ENCODE data around the gene NDRG4.

NDRG4 gene

GRCh38 chr16:58495521-58496331 lies 4.2 kb upstream of the NDRG4 start:
- DNase-seq (ENCODE audit: low read depth) = no peak

GRCh38 chr16:58497468-58497867 lies 2.5 kb upstream of the NDRG4 start:
- DNase-seq (ENCODE audit: low read depth) = no peak

- DNase-seq (ENCODE audit: low read depth) = no peak
Measured at GRCh38 chr16:58497935-58498334, 2.0 kb upstream of the NDRG4 start.

- DNase-seq (ENCODE audit: low read depth) = no peak
Measured at GRCh38 chr16:58498341-58499091, 1.4 kb upstream of the NDRG4 start.

DNA sequence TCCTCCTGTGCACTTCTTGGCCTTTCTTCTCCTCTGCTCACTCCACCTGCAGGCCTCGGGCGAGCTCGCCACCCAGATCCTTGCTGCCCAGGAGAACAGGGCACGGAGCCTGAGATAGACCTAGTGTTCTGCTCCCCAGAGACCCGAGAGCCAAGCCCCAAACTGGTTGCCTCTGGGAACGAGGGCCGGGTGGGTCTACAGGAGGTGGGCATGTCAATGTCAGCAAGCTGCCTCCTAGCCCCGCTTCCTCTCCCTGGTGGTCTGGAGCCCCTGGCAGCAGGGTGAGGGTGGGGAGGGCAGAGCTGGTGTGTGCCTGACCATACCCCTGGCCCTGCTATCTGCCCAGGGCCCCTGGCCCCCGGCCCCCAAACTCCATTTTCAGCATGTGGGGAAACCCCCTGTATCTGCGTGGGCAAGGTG lies 841 bp upstream of the NDRG4 start:
- no peak for DNase-seq (ENCODE audit: low read depth)

- DNase-seq (ENCODE audit: low read depth) = no peak
Measured at GRCh38 chr16:58500430-58501241, 693 bp downstream of the NDRG4 start.

DNA sequence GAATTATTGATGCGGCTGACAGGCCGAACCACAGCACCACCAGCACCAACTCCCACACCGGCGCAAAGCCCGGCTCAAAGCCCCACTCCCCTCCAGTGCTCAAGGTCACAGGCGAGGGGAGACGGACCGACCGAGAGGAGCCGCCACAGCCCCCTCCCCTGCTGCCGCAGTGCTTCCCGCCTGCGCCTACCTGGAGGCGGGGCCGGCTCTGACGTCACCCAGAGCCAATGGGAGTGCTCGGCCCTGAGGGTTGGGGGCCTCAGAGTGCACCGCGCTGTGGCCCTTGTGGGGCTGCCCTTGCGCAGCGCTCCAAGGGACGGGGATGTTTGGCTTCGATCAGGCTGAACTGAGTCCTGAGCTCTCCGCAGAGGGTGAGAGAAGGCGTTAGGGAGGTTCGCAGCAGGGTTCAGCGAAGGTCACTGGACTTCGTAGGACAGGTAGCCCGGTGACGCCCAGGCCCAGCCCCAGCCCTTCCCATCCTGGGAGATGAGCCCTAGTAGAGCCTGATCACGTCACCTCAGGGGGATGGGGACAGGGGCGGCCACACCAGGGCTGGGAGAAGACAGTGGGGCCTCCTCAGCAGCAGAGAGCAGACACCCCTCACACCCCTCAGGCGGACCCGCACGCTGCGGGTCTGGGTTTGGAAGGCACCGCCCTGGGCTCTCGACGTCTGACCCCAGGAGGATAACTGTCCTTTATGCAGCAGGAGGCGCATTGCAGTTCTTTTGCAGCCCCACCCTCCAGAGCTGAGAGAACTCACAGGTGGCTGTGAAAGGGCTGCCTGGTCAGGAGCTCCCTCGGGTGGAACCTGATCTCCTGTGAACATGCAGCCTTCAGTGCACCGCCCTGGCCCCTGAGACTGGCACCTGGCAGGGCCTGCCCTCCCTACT lies 1.5 kb downstream of the NDRG4 start:
- no peak for DNase-seq (ENCODE audit: low read depth)

DNA sequence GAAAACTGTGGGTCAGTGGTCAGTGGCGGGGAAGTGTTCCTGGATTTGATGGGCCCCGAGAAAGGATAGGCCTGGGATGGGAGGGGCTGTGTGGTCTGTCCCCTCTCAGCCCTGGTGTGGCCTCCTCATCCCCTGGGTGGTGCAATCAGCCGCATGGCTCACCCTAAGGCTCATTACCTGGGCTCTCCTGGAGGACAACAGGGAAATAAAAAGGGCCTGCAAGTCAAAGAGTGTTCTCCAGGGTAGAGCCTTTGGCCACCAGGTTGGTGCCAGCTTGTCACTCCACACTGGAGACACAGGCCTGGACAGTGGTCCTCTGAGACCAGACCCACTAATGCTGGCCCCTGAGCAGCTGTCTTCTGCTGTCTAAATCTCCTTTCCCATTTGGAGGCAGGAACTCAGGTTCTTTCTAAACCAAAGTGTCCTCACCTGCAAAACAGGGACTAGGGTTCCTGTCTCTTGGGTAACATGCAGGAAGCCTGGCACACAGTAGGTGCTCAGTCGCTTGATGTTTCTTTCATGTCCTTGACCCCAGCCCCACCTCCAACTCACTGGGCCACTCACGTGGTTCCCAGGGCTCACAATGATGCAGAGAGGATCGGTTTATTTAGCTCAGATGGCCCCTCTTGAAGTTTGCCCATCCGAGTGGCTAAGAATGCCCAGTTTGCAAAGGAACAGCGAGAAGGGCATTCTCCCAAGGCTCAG lies 2.4 kb downstream of the NDRG4 start:
- DNase-seq (ENCODE audit: low read depth) = no peak

DNA sequence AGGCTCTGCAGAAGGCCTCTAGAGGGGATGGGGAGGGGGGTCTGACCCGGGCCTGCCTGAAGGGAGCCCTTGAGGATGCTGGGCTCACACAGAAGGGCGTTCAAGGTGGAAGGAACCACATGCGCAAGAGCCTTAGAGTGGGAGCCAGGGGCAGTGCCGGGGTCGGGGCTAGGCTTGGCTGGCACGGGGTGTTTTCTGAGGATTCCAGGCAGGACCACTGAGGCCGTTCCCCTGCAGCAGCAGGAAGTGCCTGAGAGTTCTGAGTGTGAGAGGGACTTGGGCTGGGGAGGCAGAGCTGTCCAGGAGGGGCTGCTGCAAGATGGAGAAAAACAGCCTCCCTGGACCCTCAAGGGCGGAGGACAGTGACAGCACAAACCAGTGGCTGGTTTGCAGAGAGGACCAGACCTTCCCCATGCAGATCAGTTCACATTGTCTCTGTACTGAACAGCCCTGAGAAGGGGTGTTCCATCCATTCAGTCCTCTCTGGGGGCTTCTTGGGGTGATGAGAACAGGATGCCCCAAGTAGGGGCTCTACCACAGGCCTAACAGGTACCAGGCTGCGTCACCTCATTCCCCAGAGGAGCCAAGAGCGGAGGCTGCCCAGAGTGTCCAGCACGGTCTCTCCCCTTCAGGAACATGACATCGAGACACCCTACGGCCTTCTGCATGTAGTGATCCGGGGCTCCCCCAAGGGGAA lies 3.4 kb downstream of the NDRG4 start:
- no peak for DNase-seq (ENCODE audit: low read depth)

GRCh38 chr16:58503863-58504688 lies 4.1 kb downstream of the NDRG4 start:
- no peak for DNase-seq (ENCODE audit: low read depth)

- DNase-seq (ENCODE audit: low read depth) = no peak
Measured at GRCh38 chr16:58506241-58507194, 6.6 kb downstream of the NDRG4 start.

- no peak for DNase-seq (ENCODE audit: low read depth)
Measured at GRCh38 chr16:58507195-58507962, 7.4 kb downstream of the NDRG4 start.

DNA sequence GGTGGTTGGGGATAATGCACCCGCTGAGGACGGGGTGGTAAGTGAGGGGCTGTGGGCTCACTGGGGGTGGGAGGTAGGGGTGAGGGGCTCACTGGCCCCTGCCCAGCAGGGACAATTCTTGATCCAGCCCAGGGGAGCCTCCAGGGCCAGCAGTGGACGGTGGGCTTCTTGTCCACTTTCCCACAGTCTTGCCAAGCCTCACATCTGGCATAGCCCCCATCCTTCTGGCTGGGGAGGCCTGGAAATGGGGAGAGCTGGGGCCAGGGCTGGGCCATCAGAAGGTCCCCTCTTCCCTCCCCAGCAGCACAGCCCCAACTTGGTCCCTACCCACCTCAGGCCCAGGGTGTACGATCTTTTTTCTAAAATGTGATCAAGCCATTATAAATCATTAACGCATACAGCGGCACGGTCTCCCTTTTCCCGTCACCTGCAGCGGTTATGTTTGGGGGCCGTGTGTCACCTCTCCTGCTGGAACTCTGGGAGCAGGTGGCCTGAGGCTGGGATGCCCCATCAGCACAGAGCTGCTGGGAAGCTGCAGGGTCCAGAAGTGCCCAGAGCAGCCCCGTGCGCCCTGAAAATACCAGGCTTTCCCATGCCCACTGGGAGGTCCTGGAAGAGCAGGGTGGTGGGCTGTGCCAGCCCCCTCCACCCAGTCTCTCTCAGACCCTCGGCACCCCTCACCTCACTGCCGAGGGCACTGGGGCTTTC lies 8.2 kb downstream of the NDRG4 start:
- DNase-seq (ENCODE audit: low read depth) = no peak

- no peak for DNase-seq (ENCODE audit: low read depth)
Measured at GRCh38 chr16:58508671-58509251, 8.8 kb downstream of the NDRG4 start.

DNA sequence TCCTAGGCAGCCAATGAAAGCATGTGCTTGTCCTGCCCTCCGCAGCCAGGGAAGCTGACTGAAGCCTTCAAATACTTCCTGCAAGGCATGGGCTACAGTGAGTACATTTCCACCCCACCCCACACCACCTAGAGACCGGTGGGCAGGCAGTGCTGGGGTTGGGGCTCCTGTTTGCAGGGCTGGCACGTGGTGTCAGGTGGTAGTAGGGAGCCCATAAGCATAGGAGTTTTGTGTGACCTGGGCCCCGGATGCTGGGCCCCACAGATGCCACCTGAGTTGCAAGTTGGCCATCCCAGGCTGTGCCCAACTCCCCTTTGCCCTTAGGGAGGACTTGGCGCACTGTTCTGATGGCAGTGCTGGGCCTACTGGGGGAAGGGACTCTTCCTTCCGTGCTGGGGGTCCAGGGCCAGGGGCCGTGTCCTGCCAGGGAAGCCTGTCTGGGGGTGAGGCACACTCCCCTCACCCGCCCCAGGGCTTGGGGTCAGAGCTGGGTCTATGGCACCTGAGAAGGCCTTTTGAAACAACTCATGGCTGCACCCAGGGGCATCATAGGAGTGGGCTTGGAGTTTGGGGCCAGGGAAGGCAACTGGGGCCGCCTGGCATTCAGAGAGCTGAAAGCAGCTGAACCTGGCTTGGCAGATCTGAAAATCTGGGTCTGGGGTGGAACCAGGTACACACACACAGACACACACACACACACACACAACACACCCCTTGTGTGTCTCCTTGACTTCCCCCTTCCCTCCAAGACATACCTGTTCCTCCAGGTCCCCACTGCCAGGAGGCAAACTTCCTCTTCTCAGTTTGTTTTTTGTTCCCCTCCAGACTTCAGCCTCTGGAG lies 9.5 kb downstream of the NDRG4 start:
- no peak for DNase-seq (ENCODE audit: low read depth)
